DND-41 (cell line): ENCODE measurements around the gene TNFRSF8.

Experiments used
- ATAC-seq: fragments of 200-7000 bp; cut with Tn5 transposase; 3 replicates; pipeline ENCODE4 v1.9.1; 2021; ENCODE audit warnings: low read depth; ENCODE audit not compliant: insufficient read depth
- DNase-seq: peaks from one replicate; pipeline ENCODE4 v3.0.0-alpha.2; 2020
- H2AFZ ChIP-seq: 2 replicates; pipeline ENCODE4 v1.6.0; 2012; ENCODE audit warnings: low read depth, low read length
- H3K27ac ChIP-seq: 2 replicates; pipeline ENCODE4 v1.5.1; 2012; ENCODE audit warnings: low read length, inconsistent platforms
- H3K27me3 ChIP-seq: fragments of 200-600 bp; sonication (generic); 2 replicates; pipeline ENCODE4 v1.6.0; 2012; ENCODE audit warnings: low read length, mild to moderate bottlenecking, inconsistent platforms; ENCODE audit not compliant: insufficient read depth, poor library complexity
- H3K36me3 ChIP-seq: 2 replicates; pipeline ENCODE4 v1.5.1; 2012; ENCODE audit warnings: low read length, inconsistent platforms; ENCODE audit not compliant: insufficient read depth
- H3K4me1 ChIP-seq: 2 replicates; pipeline ENCODE4 v1.5.1; 2012; ENCODE audit warnings: mild to moderate bottlenecking, low read length; ENCODE audit not compliant: insufficient read depth
- H3K4me2 ChIP-seq: 2 replicates; pipeline ENCODE4 v1.6.0; 2012; ENCODE audit warnings: mild to moderate bottlenecking, moderate library complexity, low read length, inconsistent platforms; ENCODE audit not compliant: insufficient read depth
- H3K4me3 ChIP-seq, 2 experiments: fragments of 200-600 bp in 1 of 2; shearing (Covaris generic) in 1 of 2; 2 replicates each; pipeline ENCODE4 v1.5.1; 2012 to 2016; ENCODE audit warnings: inconsistent platforms in 2 of 2, low read length in 2 of 2, mild to moderate bottlenecking in 2 of 2, low read depth in 1 of 2, moderate library complexity in 1 of 2
- H3K79me2 ChIP-seq: 2 replicates; pipeline ENCODE4 v1.6.0; 2012; ENCODE audit warnings: low read length, inconsistent platforms; ENCODE audit not compliant: insufficient read depth
- H3K9ac ChIP-seq: 2 replicates; pipeline ENCODE4 v1.6.0; 2012; ENCODE audit warnings: low read depth, mild to moderate bottlenecking, inconsistent platforms, low read length, moderate library complexity
- H3K9me3 ChIP-seq: 2 replicates; pipeline ENCODE4 v1.5.1; 2012; ENCODE audit warnings: low read length, moderate library complexity, mild to moderate bottlenecking, inconsistent platforms; ENCODE audit not compliant: insufficient read depth, severe bottlenecking
- H4K20me1 ChIP-seq: 2 replicates; pipeline ENCODE4 v1.6.0; 2012; ENCODE audit warnings: low read length; ENCODE audit not compliant: insufficient read depth
- EZH2 ChIP-seq: IDR thresholded peaks from 3 replicates; pipeline ENCODE4 v1.6.1; 2012; ENCODE audit warnings: borderline replicate concordance, low read depth, mild to moderate bottlenecking, moderate library complexity, low read length, inconsistent platforms; ENCODE audit not compliant: severe bottlenecking
- TF ChIP-seq, protein P1 (sequence below): IDR thresholded peaks from 2 replicates; pipeline ENCODE4 v1.5.1; 2012; ENCODE audit warnings: borderline replicate concordance, low read length, moderate library complexity, mild to moderate bottlenecking; ENCODE audit not compliant: poor library complexity, severe bottlenecking; ENCODE audit errors: extremely low read depth

The TNFRSF8 gene

DNA sequence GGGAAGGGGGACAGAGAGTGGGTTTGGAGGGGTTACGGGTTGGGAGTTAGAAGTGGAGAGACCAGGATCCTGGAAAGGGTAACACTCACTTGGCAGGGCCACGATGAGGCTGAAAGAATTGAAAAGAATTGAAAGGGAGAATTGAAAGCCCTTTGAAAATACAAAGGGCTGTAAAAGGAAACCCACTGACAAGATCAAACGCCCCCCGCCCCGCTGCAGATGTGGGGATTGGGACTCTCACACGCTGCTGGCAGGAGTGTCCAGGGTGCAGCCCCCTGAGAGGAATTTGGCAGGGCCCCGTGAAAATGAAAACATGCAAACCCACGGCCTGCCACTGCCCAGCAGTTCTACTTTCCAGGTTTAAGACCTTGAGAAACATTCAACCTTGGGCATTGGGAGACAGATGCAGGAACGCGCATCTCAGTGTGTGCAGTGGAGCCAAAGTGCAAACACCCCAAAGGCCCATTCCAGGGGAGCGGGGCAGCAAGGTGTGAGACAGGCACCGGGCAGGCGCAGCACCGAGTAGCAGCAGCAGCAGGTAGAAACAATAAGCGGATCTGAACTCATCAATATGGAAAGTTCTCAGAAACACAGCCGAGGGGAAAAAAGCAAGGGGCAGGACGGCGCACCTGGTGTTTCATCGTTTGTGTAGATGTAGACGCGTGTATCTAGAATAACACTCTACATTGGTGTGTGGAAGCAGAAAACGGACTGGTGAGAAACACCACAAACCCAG is 95.4 kb downstream of the TNFRSF8 start:
- no peak for TF ChIP-seq EZH2
- TF ChIP-seq, protein P1, sequence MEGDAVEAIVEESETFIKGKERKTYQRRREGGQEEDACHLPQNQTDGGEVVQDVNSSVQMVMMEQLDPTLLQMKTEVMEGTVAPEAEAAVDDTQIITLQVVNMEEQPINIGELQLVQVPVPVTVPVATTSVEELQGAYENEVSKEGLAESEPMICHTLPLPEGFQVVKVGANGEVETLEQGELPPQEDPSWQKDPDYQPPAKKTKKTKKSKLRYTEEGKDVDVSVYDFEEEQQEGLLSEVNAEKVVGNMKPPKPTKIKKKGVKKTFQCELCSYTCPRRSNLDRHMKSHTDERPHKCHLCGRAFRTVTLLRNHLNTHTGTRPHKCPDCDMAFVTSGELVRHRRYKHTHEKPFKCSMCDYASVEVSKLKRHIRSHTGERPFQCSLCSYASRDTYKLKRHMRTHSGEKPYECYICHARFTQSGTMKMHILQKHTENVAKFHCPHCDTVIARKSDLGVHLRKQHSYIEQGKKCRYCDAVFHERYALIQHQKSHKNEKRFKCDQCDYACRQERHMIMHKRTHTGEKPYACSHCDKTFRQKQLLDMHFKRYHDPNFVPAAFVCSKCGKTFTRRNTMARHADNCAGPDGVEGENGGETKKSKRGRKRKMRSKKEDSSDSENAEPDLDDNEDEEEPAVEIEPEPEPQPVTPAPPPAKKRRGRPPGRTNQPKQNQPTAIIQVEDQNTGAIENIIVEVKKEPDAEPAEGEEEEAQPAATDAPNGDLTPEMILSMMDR: no peak
- peak; percentile 36; the same call in 1 of the 3 replicates for ATAC-seq
- Histone ChIP-seq H3K4me3 (no peak overlapping the region), H3K79me2 (no peaks in the 10 kb centered on the region), H3K4me1 (peaks cover 15% of the 10 kb centered on the region), H3K36me3 (no peaks in the 10 kb centered on the region), H3K9ac (no peak overlapping the region), H3K9me3 (no peaks in the 10 kb centered on the region), H3K27me3 (peaks cover 2% of the 10 kb centered on the region), H4K20me1 (peaks cover 14% of the 10 kb centered on the region), H3K4me2 (no peak overlapping the region), H2AFZ (no peak overlapping the region), H3K27ac (no peak overlapping the region)
- peak; percentile 51 for DNase-seq

DNA sequence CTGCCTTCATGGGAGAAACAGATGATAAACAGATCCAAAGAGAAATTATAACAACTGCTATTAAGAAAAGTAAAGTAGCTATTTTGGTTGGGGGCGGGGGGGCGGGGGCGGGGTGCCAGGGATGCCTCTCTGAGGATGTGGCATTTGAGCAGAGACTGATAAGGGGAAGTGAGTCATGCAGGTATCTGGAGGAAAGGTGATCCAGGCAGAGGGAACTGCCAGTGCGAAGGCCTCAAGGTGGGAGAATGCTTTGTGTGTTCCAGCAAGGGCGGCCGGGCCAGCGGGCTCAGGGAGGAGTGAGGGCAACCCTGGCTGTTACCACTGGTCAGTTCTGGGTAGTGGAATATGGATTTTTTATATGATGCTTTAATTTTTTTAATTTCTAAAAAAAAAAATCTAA is 96.7 kb downstream of the TNFRSF8 start:
- Histone ChIP-seq H3K9me3 (no peaks in the 10 kb centered on the region), H3K4me1 (peaks cover 15% of the 10 kb centered on the region), H3K9ac (no peak overlapping the region), H3K36me3 (no peaks in the 10 kb centered on the region), H3K4me2 (no peak overlapping the region), H3K4me3 (no peak overlapping the region), H3K27me3 (peaks cover 10% of the 10 kb centered on the region), H3K79me2 (no peaks in the 10 kb centered on the region), H4K20me1 (peaks cover 14% of the 10 kb centered on the region), H2AFZ (no peak overlapping the region), H3K27ac (no peak overlapping the region)
- no peak for TF ChIP-seq EZH2
- TF ChIP-seq, protein P1: no peak
- DNase-seq (no peak), ATAC-seq (no peak)

GRCh38 chr1:12161324-12161661 is 98.2 kb downstream of the TNFRSF8 start:
- ATAC-seq: peak; percentile 4; the same call in 1 of the 3 replicates
- Histone ChIP-seq H3K27me3 (peaks cover 25% of the 10 kb centered on the region), H4K20me1 (peaks cover 22% of the 10 kb centered on the region), H3K36me3 (no peaks in the 10 kb centered on the region), H2AFZ (no peak overlapping the region), H3K4me2 (no peak overlapping the region), H3K9ac (no peak overlapping the region), H3K27ac (no peak overlapping the region), H3K4me3 (no peak overlapping the region), H3K79me2 (no peaks in the 10 kb centered on the region), H3K9me3 (no peaks in the 10 kb centered on the region), H3K4me1 (peaks cover 15% of the 10 kb centered on the region)
- no peak for TF ChIP-seq EZH2
- TF ChIP-seq, protein P1: no peak
- DNase-seq: no peak
